Adipose tissue (tissue), 3 donors: ENCODE results near the gene WASF3. TPM values are rescaled to one million over a fixed set of nuclear protein-coding genes. Genes with fewer than 3 reads are reported as not detected.

Experiments
- H3K27ac ChIP-seq: one replicate; pipeline ENCODE4 v1.5.1; 2013; ENCODE audit warnings: low read depth, low read length
- WGBS, 3 donors: extraction: QIAGEN DNeasy Blood & Tissue Kit; methylation state at CpG; one replicate each; pipeline ENCODE4 v1.1.7; 2013; 5-methylcytosine and 5-hydroxymethylcytosine counted together
- polyA plus RNA-seq, 3 donors: library from polyadenylated mRNA; stranded (reverse); fragments of 200-250 nt; gene quantifications; one replicate each; pipeline ENCODE4 v1.2.3, GENCODE V29; 2013
- donor health status: healthy with polysubstance abuse.
- donor health status: Bipolar disorder and iron deficiency.
- donor health status: healthy.

Gene WASF3
- 10 to 100 TPM in 2 of 3 donors, 1 to 10 TPM in 1; 3.8 to 45.7 (median 17.8) TPM for polyA plus RNA-seq

- 0 to 1% (median 0%) methylated on average over 41 to 94 of the region's 94 CpGs for WGBS, 3 donors
- H3K27ac ChIP-seq, result no peak within 1 kb of the TSS
Observed at GRCh38 chr13:26557393-26558073, at the start of gene WASF3. Gene WASF3, plus strand, starts transcription at chr13:26557683. Its CDS starts 84,588 bp downstream, at chr13:26642271.

- H3K27ac ChIP-seq, result no peak overlapping the region
- 65 to 80% (median 67%) methylated on average over 4 of the region's 4 CpGs for WGBS, 3 donors
Observed at GRCh38 chr13:26508885-26509284, 48.6 kb upstream of the WASF3 start.

- H3K27ac ChIP-seq, result no peak overlapping the region
- 89 to 91% (median 89%) methylated on average over 10 of the region's 10 CpGs for WGBS, 3 donors
Observed at GRCh38 chr13:26509491-26509890, 48.0 kb upstream of the WASF3 start.

GRCh38 chr13:26513931-26514330 lies 43.6 kb upstream of the WASF3 start:
- 57 to 64% (median 57%) methylated on average over 6 of the region's 6 CpGs for WGBS, 3 donors
- H3K27ac ChIP-seq, result no peak overlapping the region

- 63 to 80% (median 68%) methylated on average over 4 of the region's 4 CpGs for WGBS, 3 donors
- no peak overlapping the region for H3K27ac ChIP-seq
Observed at GRCh38 chr13:26515721-26516120, 41.8 kb upstream of the WASF3 start.

- WGBS, 3 donors, result 75 to 85% (median 82%) methylated on average over 2 of the region's 2 CpGs
- no peak overlapping the region for H3K27ac ChIP-seq
Observed at GRCh38 chr13:26517936-26518335, 39.5 kb upstream of the WASF3 start.

GRCh38 chr13:26518451-26518959 lies 39.0 kb upstream of the WASF3 start:
- 8 to 17% (median 14%) methylated on average over 5 of the region's 5 CpGs for WGBS, 3 donors
- no peak overlapping the region for H3K27ac ChIP-seq

- no peak overlapping the region for H3K27ac ChIP-seq
- WGBS, 3 donors, result 71 to 89% (median 75%) methylated on average over 5 of the region's 5 CpGs
Observed at GRCh38 chr13:26522571-26522970, 34.9 kb upstream of the WASF3 start.

- 79 to 92% (median 91%) methylated on average over 6 of the region's 6 CpGs for WGBS, 3 donors
- H3K27ac ChIP-seq, result no peak overlapping the region
Observed at GRCh38 chr13:26523007-26523406, 34.5 kb upstream of the WASF3 start.

GRCh38 chr13:26525528-26525927 lies 32.0 kb upstream of the WASF3 start:
- no peak overlapping the region for H3K27ac ChIP-seq

GRCh38 chr13:26526702-26527216 lies 30.7 kb upstream of the WASF3 start:
- WGBS, 3 donors, result 64 to 71% (median 65%) methylated on average over 2 of the region's 2 CpGs
- H3K27ac ChIP-seq, result no peak overlapping the region

- H3K27ac ChIP-seq, result no peak overlapping the region
- WGBS, 3 donors, result 9 to 18% (median 17%) methylated on average over 1 of the region's 1 CpG
Observed at GRCh38 chr13:26528527-26528926, 29.0 kb upstream of the WASF3 start.

- H3K27ac ChIP-seq, result no peak overlapping the region
- 25 to 35% (median 29%) methylated on average over 6 of the region's 6 CpGs for WGBS, 3 donors
Observed at GRCh38 chr13:26529441-26529840, 28.0 kb upstream of the WASF3 start.

- no peak overlapping the region for H3K27ac ChIP-seq
- 62 to 79% (median 70%) methylated on average over 3 of the region's 3 CpGs for WGBS, 3 donors
Observed at GRCh38 chr13:26531742-26532141, 25.7 kb upstream of the WASF3 start.

GRCh38 chr13:26534036-26534726 lies 23.3 kb upstream of the WASF3 start:
- 77 to 87% (median 84%) methylated on average over 9 of the region's 9 CpGs for WGBS, 3 donors

GRCh38 chr13:26538363-26539317 lies 18.8 kb upstream of the WASF3 start:
- WGBS, 3 donors, result 41 to 56% (median 53%) methylated on average over 10 of the region's 10 CpGs
- no peak overlapping the region for H3K27ac ChIP-seq

More at GRCh38 chr13:26534036-26534726, 23.3 kb upstream of the WASF3 start:
- H3K27ac ChIP-seq, result no peak overlapping the region

- H3K27ac ChIP-seq, result no peak overlapping the region
- 85 to 90% (median 85%) methylated on average over 2 of the region's 2 CpGs for WGBS, 3 donors
Observed at GRCh38 chr13:26539738-26540292, 17.7 kb upstream of the WASF3 start.

- H3K27ac ChIP-seq, result no peak overlapping the region
- 33 to 55% (median 40%) methylated on average over 3 of the region's 3 CpGs for WGBS, 3 donors
Observed at GRCh38 chr13:26540334-26540733, 17.1 kb upstream of the WASF3 start.
